SKM-1 (cell line): ENCODE results near the gene PAK6.

Experiments
- DNase-seq: peaks from one replicate; lab custom pipeline; 2025; ENCODE audit not compliant: unreplicated experiment; lab: John Stamatoyannopoulos, UW

PAK6 gene

DNA sequence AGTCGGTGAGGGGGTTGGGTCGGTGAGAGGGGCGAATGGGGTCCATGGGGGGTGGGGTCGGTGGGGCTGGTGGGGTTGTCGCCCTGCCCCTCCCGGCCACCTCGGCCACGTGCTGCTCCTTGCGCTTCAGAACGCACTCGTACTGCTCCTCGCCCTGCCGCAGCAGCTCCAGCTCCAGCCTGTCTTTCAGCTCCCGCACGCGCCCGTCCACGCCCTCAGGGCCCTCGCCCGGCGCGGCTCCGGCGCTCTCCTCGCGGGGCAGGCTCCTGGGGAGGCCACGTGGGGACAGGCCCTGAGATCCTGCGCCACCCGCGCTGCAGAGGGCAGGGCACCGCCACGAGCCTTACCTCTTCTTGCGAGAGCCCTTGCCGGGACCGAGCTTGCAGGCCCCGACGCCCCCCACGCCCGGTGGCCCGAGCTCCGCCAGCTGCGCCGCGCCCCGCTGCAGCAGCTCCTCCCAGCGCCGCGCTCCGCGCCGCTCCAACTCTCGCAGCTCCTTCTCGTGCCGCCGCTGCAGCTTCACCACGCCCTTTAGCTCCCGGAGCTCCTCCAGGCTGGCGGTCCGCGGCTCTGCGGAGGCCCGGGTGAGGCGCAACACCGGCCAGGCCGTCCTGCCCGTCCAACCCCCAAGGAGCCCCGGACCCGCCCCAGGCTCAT lies 52.2 kb downstream of the PAK6 start:
- no peak for DNase-seq

DNA sequence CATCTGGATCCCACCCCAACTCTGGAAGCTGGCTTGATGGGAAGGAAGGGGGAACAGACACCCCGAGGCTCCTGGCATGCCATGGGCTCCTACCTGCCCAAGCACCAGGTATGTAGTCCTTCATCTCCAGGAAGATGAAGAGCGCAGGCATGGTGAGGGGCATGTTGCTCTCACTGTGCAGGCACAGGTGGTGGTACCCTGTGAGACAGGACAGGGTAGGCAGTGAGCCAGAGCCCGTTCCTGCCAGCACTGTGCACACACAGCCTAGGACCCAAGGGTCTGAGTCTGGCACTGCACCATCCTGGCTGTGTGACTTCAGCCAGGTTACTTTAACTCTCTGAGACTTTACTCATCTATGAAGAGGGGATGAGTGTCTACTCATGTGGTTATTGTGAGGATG lies 53.4 kb downstream of the PAK6 start:
- DNase-seq, result no peak

DNA sequence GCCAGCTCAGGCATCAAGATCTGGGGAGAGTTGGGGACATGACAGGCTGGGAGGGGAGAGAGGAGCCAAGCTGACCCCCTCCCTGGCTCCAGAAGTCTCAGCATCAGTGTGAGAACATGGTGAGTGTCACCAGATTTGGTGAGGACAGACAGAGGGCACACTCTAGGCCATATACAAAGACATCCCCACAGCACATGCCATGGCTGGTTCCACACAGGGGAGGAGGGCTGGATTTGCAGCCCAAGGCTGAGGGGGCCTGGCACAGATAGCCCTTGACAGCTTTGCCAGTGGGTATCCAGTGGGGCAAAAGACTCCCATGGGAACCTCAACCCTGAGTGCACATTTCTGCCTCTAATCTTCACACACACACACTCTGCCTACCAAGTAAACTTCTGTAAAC lies 54.1 kb downstream of the PAK6 start:
- no peak for DNase-seq

GRCh38 chr15:40293905-40294895 lies 55.3 kb downstream of the PAK6 start:
- no peak for DNase-seq

- DNase-seq, result no peak
Measured at GRCh38 chr15:40295297-40295696, 56.4 kb downstream of the PAK6 start.

DNA sequence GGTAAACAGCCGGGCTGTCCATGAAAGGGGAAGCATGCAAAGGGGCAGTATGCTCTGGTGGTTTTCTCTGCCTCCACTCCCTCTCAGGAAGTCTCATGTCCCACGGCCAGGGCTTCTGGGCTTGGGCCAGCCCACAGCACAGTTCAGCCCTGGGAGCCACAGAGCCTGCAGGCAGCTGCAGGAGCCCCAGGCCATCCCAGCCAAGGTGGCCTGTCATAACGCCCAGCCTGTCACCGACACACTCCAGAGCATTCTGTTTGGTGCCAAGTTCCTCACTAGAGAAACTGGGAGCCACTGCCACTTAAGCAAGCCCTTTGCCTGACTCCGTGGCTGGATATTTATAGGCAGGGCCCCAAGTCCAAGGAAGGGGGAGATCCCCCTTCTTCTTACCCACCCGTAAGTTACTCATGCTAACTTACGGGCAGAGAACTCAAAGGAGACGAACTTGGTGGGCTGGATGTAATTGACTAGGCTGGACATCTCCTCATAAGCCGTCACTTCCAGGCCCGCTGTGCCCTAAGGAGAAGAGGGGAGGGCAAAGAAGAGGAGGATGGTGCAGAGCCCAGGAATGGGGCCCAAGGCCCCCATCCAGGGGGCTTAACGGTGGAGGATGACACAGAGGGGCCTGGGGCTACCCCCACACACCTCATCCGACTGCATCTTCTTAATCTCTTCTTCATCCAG lies 57.2 kb downstream of the PAK6 start:
- DNase-seq, result no peak

DNA sequence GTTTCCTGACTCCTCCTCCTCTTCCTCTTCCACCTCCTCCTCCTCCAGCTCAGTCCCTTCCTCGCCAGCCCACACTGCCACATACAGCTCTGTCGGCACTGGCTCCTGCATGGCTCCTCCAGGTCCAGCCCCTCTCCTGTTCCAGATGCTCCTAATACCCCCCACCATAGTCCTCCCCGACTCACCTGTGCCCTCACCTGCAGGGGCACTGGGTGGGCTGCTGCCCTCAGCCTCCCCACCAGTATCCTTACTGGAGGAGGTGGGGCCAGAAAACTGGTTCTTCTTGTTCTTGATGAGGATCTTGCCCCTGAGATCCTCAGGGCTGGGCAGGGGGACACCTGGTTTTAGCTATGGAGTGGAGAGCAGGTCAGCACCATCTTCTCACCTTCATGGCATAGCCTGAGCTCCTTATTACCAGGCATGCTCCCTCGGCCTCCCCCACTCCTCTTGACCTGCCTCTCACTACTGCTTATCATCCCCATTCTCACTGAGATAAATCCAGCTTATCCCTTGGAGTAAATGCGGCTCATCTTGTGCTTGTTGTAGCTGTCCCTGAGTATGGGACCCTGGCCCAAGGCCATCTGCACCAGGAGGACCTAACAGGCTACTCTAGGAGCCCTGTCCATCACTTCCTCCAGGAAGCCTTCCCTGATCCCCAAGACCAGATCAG lies 57.8 kb downstream of the PAK6 start:
- DNase-seq, result no peak

DNA sequence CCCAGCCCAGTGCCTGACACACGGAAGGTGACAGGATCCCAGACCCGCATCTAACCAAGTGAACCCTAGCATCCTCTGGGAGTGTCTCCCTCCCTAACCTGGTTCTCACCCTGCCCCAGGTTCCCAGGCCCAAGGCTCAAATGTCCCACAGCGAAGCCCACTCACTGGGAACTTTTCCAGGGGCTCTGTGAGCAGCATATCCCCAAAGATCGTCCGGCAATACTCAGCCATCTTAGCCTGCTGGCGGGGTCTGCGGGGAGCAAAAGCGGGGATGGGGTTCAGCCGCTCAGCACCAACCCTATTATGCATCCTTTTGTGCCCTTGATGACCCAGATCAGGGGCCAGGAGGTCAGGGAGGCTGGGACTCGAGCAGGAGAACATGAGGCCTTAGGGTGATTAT lies 58.5 kb downstream of the PAK6 start:
- DNase-seq, result no peak

GRCh38 chr15:40298216-40298935 lies 59.5 kb downstream of the PAK6 start:
- no peak for DNase-seq

DNA sequence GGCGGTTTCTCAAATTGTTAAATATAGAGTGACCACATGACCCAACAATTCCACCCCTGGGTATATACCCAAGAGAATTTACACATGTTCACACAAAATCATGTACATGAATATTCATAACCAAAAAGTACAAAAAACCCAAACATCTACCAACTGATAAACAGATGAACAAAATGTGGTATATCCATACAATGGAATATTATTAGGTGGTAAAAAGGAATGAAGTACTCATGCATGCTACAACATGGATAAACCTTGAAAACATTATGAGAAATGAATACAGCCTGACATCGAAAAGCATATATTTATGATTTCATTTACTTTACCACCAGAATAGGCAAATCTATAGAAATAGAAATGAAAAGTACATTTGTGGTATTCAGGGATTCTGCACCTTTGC lies 61.5 kb downstream of the PAK6 start:
- DNase-seq, result no peak

DNA sequence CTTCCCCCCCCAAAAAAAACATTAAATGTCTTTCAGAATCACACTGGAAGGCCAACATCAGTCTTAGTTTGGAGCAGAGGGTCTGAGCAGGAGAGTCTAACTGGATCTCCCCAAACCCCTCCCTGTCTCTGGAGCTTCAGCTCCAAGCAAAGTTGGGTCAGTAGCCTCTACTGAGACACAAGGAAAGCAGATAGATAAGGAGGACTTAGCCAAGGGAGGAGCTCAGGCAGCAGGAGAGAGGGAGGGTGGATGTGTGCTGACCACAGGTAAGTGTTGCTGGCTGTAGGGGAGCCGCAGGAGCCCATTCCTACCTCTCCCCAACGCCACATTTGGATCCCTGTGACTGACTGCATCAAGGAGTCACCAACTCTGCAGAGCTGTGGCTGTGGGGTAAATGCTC lies 61.9 kb downstream of the PAK6 start:
- no peak for DNase-seq

GRCh38 chr15:40301467-40302179 lies 62.8 kb downstream of the PAK6 start:
- DNase-seq, result no peak

- no peak for DNase-seq
Measured at GRCh38 chr15:40302288-40302886, 63.5 kb downstream of the PAK6 start.

- no peak for DNase-seq
Measured at GRCh38 chr15:40302981-40303380, 64.1 kb downstream of the PAK6 start.

DNA sequence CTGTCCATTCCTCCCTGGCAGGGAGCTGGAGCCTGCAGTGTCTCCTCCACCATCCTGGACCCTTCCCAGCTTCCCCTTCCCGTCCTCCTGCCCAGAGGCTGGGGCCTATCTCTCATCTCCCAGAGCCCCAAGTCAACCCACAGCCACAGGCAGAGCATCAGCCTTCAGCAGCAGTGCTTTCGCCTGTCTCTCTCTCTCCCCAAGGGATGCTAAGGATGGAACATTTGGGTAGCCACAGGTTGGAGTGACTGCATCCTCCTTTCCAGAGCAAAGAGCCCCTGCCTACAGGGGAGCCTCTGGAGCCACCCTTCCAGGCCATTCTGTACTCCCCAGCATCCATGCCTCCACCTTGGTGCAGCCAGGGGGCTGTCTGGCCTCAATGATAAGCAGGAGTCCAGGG lies 64.7 kb downstream of the PAK6 start:
- no peak for DNase-seq

DNA sequence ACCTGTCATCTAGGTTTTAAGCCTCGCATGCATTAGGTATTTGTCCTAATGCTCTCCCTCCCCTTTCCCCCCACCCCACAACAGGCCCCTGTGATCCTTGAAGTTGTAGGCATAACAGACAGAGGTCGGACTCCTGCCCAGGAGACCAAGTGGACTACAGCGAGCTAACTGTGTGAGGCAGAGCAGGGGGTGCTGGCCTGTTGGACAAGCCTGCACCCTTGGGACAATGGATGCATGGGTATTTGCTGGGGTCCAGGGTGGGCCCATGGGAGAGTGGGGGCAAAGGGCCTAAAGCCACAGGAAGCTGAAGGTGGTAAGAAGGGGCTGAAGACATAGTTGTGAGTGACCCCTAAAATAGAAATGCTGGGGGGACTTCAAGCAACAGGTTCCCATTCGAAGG lies 66.4 kb downstream of the PAK6 start:
- no peak for DNase-seq

DNA sequence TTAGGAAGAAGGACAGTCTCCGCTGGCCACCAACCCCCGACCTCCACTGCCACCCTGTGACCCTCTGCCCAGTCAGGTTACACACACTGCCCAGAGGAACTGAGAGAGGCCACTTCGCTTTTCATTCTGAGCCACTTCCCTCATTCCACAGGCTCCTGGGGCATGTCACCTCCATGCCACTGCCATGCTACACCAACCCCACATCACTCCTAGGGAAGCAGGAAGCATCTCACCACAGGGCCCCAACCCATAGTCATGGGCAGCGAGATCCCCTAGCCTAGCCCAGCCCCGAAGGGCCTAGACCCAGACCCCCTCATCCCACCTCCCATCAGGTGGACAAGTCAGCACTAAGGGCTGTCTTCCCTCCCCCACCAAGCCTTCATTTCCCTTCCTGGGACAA lies 67.5 kb downstream of the PAK6 start:
- DNase-seq, result no peak

DNA sequence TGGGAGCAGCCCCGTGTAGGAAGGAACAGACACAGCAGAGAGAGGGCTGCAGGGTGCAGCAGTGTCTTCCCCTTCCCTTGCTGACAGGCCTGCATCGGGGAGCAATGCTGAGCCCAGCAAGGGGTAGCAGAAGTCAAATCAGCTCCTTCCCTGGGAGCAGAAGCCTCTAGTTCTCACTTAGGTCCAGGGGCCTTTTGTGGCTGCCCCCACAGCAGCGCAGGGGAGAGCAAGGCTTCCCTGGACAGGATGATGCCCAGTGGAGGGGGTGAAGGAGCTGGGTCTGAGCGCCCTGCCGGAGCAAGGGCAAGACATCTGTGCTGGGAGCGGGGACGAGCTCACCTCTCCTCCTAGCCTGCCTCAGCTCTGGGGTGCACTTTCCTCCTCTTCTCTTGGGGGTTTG lies 68.0 kb downstream of the PAK6 start:
- DNase-seq, result no peak

DNA sequence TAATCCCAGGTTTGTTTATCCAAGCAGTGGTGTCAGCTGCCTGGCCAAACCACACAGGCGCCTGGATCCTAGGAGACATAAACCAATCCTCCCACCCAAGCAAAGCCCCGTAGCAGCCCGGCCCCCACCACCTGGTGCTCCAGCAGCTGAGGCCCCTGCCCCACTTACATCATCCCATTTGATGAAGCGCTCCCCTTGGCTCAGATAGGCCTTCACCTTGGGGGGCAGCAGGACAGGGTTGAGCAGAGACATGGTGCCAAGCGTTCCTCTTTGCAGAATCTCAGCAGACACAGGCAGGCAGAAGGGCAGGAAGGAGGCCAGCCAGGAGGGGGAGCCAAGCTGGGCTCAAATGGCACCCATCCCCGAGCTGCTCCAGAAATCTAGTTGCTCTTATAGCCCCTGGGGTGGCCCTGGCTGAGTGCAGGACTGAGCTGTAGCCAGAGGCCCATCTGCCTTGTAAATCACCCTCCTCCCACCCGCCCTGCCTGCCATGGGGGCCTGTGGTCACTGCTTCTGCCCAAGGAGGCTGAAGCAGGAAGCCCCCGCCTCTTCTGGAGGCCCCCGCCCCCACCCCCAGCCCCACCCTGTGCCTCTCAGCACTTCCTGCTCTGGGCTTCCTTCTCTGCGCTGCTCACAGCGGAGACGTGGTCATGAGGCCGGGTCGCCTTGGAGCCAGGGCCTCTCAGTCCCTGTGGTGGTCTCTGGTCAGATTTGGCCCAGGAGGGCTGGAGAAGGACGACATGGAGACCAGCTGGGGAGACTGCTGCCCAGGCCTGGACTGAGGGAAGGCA lies 68.8 kb downstream of the PAK6 start, which contains the start of gene PLCB2:
PLCB2 (minus strand) TSS at position 515 of the 791 bp plus-strand sequence; CDS start at position 252, 263 bp downstream.
- peak; percentile 82 for DNase-seq
